PC-3 (cell line): ENCODE results near the gene MAP3K21.

Experiments
- CTCF ChIP-seq: fragments of 300-600 bp; sonication (generic); conservative IDR thresholded peaks from 2 replicates; pipeline ENCODE4 v1.5.1; 2017; ENCODE audit warnings: antibody characterized with exemption, low read depth, mild to moderate bottlenecking, low read length
- EZH2 ChIP-seq: fragments of 300-600 bp; sonication (generic); IDR thresholded peaks from one replicate; pipeline ENCODE4 v1.6.1; 2017; ENCODE audit warnings: antibody characterized with exemption, mild to moderate bottlenecking, low read length; ENCODE audit not compliant: unreplicated experiment

GRCh38 chr1:233340031-233340555, 12.6 kb downstream of the MAP3K21 start:
- no peak for TF ChIP-seq CTCF
- no peak for TF ChIP-seq EZH2
